Neural progenitor cell (in vitro differentiated cells): ENCODE results near the gene TENM3. TPM values are rescaled to one million over a fixed set of nuclear protein-coding genes. Genes with fewer than 3 reads are reported as not detected.

ENCODE experiments used
- DNase-seq: peaks from one replicate; pipeline ENCODE4 v3.0.0-alpha.2; 2016; ENCODE audit warnings: low spot score
- H2AFZ ChIP-seq: fragments of 200-600 bp; sonication (generic); replicated peaks from 2 replicates; pipeline ENCODE4 v1.6.1; 2016; ENCODE audit warnings: antibody characterized with exemption
- H3F3A ChIP-seq: fragments of 200-600 bp; sonication (generic); 2 replicates; pipeline ENCODE4 v1.6.1; 2016; ENCODE audit warnings: antibody characterized with exemption, low read depth
- H3K27ac ChIP-seq: fragments of 200-600 bp; sonication (generic); 2 replicates; pipeline ENCODE4 v1.5.1; 2016; ENCODE audit warnings: mild to moderate bottlenecking
- H3K27me3 ChIP-seq: fragments of 200-600 bp; sonication (generic); 2 replicates; pipeline ENCODE4 v1.6.1; 2016; ENCODE audit warnings: mild to moderate bottlenecking, moderate library complexity
- H3K36me3 ChIP-seq: fragments of 200-600 bp; sonication (generic); 2 replicates; pipeline ENCODE4 v1.5.1; 2016
- H3K4me1 ChIP-seq: fragments of 200-600 bp; sonication (generic); 2 replicates; pipeline ENCODE4 v1.6.1; 2016; ENCODE audit warnings: mixed run types
- H3K4me2 ChIP-seq: fragments of 200-600 bp; sonication (generic); 2 replicates; pipeline ENCODE4 v1.6.1; 2016
- H3K4me3 ChIP-seq: fragments of 200-600 bp; sonication (generic); 2 replicates; pipeline ENCODE4 v1.5.1; 2016
- H3K79me2 ChIP-seq: fragments of 200-600 bp; sonication (generic); 2 replicates; pipeline ENCODE4 v1.6.1; 2016; ENCODE audit warnings: low read depth
- H3K9ac ChIP-seq: fragments of 200-600 bp; sonication (generic); 2 replicates; pipeline ENCODE4 v1.6.1; 2016
- H3K9me3 ChIP-seq: fragments of 200-600 bp; sonication (generic); 2 replicates; pipeline ENCODE4 v1.5.1; 2016; ENCODE audit warnings: low read depth
- H4K20me1 ChIP-seq: fragments of 200-600 bp; sonication (generic); 2 replicates; pipeline ENCODE4 v1.6.1; 2016; ENCODE audit warnings: low read depth
- H3K27ac Mint-ChIP-seq: 3 replicates; pipeline ENCODE4 v1.8.0; 2021; ENCODE audit warnings: mixed read lengths
- H3K27me3 Mint-ChIP-seq: 2 replicates; pipeline ENCODE4 v1.8.0; 2022; ENCODE audit warnings: low read depth, mild to moderate bottlenecking, inconsistent platforms, moderate library complexity, mixed read lengths; ENCODE audit not compliant: insufficient read depth
- H3K36me3 Mint-ChIP-seq: 3 replicates; pipeline ENCODE4 v1.8.0; 2021; ENCODE audit warnings: mixed read lengths
- H3K4me1 Mint-ChIP-seq: 3 replicates; pipeline ENCODE4 v1.8.0; 2021; ENCODE audit warnings: mixed read lengths
- H3K4me3 Mint-ChIP-seq: 3 replicates; pipeline ENCODE4 v1.8.0; 2021; ENCODE audit warnings: mild to moderate bottlenecking, moderate library complexity, mixed read lengths
- H3K9me3 Mint-ChIP-seq: 3 replicates; pipeline ENCODE4 v1.8.0; 2020; ENCODE audit warnings: mixed read lengths
- EZH2 ChIP-seq: fragments of 200-600 bp; sonication (generic); IDR thresholded peaks from 2 replicates; pipeline ENCODE4 v1.6.1; 2017; ENCODE audit warnings: antibody characterized with exemption, mild to moderate bottlenecking, moderate library complexity
- EZH2phosphoT487 ChIP-seq: fragments of 200-600 bp; sonication (generic); IDR thresholded peaks from 2 replicates; pipeline ENCODE4 v1.6.1; 2017; ENCODE audit warnings: antibody characterized with exemption
- total RNA-seq: library from RNA; depleted of rRNA; stranded (reverse); fragments of >200 nt; gene quantifications from 2 replicates; pipeline ENCODE4 v1.2.3, GENCODE V29; 2015; ENCODE audit warnings: low replicate concordance
- TF ChIP-seq, protein P1 (sequence below): fragments of 200-600 bp; sonication (generic); IDR thresholded peaks from 2 replicates; pipeline ENCODE4 v1.5.1; 2017; ENCODE audit warnings: antibody characterized with exemption, mild to moderate bottlenecking

The TENM3 gene
- total RNA-seq, 1 donor from 2014 or later: 78.7 TPM

DNA sequence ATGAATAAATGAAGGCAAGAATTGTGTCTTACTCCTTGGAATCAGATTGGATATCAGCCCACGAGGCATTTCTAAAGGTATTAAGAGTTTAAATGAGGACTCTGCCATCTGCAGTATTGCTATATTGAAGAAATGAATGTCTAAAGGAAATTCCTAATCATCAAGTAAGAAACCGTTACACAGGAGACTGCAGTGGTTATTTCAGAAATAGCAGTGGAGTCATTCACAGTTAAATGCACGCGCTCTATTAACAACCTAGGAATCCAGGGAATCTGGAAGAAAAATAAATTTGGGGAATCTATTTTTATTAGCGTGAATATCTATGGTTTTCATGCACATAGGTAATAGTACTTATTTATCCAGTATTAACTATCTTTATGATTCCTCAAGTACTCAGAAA lies 334.2 kb downstream of the TENM3 start:
- TF ChIP-seq EZH2phosphoT487 (no peak), EZH2 (no peak)
- TF ChIP-seq, protein P1, sequence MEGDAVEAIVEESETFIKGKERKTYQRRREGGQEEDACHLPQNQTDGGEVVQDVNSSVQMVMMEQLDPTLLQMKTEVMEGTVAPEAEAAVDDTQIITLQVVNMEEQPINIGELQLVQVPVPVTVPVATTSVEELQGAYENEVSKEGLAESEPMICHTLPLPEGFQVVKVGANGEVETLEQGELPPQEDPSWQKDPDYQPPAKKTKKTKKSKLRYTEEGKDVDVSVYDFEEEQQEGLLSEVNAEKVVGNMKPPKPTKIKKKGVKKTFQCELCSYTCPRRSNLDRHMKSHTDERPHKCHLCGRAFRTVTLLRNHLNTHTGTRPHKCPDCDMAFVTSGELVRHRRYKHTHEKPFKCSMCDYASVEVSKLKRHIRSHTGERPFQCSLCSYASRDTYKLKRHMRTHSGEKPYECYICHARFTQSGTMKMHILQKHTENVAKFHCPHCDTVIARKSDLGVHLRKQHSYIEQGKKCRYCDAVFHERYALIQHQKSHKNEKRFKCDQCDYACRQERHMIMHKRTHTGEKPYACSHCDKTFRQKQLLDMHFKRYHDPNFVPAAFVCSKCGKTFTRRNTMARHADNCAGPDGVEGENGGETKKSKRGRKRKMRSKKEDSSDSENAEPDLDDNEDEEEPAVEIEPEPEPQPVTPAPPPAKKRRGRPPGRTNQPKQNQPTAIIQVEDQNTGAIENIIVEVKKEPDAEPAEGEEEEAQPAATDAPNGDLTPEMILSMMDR: no peak
- Histone ChIP-seq H3K4me1 (peaks cover 56% of the 10 kb centered on the region), H3F3A (peaks cover 19% of the 10 kb centered on the region), H3K4me2 (no peak overlapping the region), H3K79me2 (peaks cover 52% of the 10 kb centered on the region), H3K9ac (no peak overlapping the region), H4K20me1 (peaks cover 8% of the 10 kb centered on the region), H3K27ac (no peak overlapping the region), H3K9me3 (no peaks in the 10 kb centered on the region), H3K27me3 (no peaks in the 10 kb centered on the region), H3K4me3 (no peak overlapping the region), H3K36me3 (no peaks in the 10 kb centered on the region), H2AFZ (no peak overlapping the region)
- peaks cover 5% of the 10 kb centered on the region for H3K36me3 Mint-ChIP-seq
- no peak for DNase-seq
- H3K4me3 Mint-ChIP-seq: no peak overlapping the region
- H3K27me3 Mint-ChIP-seq: no peaks in the 10 kb centered on the region
- peaks cover 47% of the 10 kb centered on the region for H3K4me1 Mint-ChIP-seq
- no peaks in the 10 kb centered on the region for H3K9me3 Mint-ChIP-seq
- H3K27ac Mint-ChIP-seq: no peak overlapping the region

DNA sequence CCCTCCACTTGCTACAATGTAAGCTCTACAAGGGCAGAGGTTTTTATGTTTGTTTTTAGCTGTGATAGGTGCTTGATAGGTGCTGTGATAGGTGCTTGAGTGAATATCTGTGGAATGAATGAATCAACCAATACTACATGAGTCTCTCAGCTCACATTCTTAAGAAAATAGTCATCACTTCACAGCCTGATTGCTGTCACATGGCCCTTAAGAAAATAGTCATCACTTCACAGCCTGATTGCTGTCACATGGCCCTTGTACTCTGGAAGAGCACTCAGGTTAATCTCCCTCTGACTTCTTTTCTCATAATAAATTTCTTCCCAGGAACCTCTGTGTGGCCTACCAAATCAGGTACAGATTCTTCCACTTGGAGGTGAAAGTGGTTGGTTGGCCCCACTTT lies 335.2 kb downstream of the TENM3 start:
- H3F3A ChIP-seq: peaks cover 15% of the 10 kb centered on the region
- H3K9me3 ChIP-seq: no peaks in the 10 kb centered on the region
- H3K27me3 Mint-ChIP-seq: no peaks in the 10 kb centered on the region
- no peak overlapping the region for H3K4me3 Mint-ChIP-seq
- no peaks in the 10 kb centered on the region for H3K36me3 ChIP-seq
- peaks cover 14% of the 10 kb centered on the region for H4K20me1 ChIP-seq
- peaks cover 61% of the 10 kb centered on the region for H3K79me2 ChIP-seq
- H3K4me1 Mint-ChIP-seq: peaks cover 45% of the 10 kb centered on the region
- DNase-seq: no peak
- H3K27ac Mint-ChIP-seq: no peak overlapping the region
- no peak overlapping the region for H3K4me2 ChIP-seq
- H2AFZ ChIP-seq: no peak overlapping the region
- peaks cover 57% of the 10 kb centered on the region for H3K4me1 ChIP-seq
- H3K27ac ChIP-seq: no peak overlapping the region
- H3K4me3 ChIP-seq: no peak overlapping the region
- no peaks in the 10 kb centered on the region for H3K9me3 Mint-ChIP-seq
- no peak for TF ChIP-seq EZH2
- TF ChIP-seq, protein P1: no peak
- no peak for TF ChIP-seq EZH2phosphoT487
- H3K36me3 Mint-ChIP-seq: peaks cover 5% of the 10 kb centered on the region
- no peak overlapping the region for H3K9ac ChIP-seq
- no peaks in the 10 kb centered on the region for H3K27me3 ChIP-seq

DNA sequence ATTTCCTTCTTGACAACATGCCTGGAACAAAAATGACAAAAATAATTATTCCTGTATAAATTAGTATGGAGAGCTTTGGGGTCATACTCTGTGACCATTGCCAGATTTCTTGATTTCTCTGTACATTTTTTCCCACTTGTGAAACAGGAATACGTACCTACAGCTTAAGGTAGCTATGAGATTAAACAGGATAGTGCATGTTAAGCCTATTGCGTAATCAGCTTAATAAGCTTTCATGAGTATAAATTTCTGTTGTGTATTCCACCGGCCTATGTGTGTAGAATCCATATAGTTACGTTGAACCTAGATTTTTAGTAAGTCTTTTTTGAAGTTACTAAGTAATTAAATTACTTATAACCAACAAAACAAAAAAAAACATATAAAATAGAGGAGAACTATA lies 339.0 kb downstream of the TENM3 start:
- Histone ChIP-seq H3K9me3 (no peaks in the 10 kb centered on the region), H3K27ac (no peak overlapping the region), H3K36me3 (no peaks in the 10 kb centered on the region), H3F3A (peaks cover 29% of the 10 kb centered on the region), H3K27me3 (no peaks in the 10 kb centered on the region), H4K20me1 (peaks cover 12% of the 10 kb centered on the region), H3K79me2 (peaks cover 64% of the 10 kb centered on the region), H3K9ac (no peak overlapping the region), H3K4me2 (no peak overlapping the region), H3K4me1 (peaks cover 32% of the 10 kb centered on the region), H2AFZ (no peak overlapping the region), H3K4me3 (no peak overlapping the region)
- H3K36me3 Mint-ChIP-seq: peaks cover 17% of the 10 kb centered on the region
- no peak overlapping the region for H3K4me3 Mint-ChIP-seq
- DNase-seq: no peak
- no peaks in the 10 kb centered on the region for H3K27me3 Mint-ChIP-seq
- peaks cover 26% of the 10 kb centered on the region for H3K4me1 Mint-ChIP-seq
- H3K9me3 Mint-ChIP-seq: peaks cover 6% of the 10 kb centered on the region
- H3K27ac Mint-ChIP-seq: no peak overlapping the region
- TF ChIP-seq, protein P1: no peak
- TF ChIP-seq EZH2phosphoT487 (no peak), EZH2 (no peak)
